Activated T-helper 2 cell treated with anti-CD3 and anti-CD28 coated beads, Interferon-gamma antibody, Interleukin-2, Interleukin-4, amounts not matched to agents 10 μg/mL and 5 μg/mL and 100 μg/mL, durations not matched to agents 14 hours and 24 hours and 36 hours (primary cell): ENCODE results near the gene KCNJ12. TPM values are rescaled to one million over a fixed set of nuclear protein-coding genes. Genes with fewer than 3 reads are reported as not detected.
"Not testable (repeated sequence)": the region's sequence is repeated elsewhere in the genome, so short reads cannot be mapped to it uniquely, and the experiment has no call there.

Source experiments
- DNase-seq: peaks from one replicate; pipeline ENCODE4 v3.0.0; 2021; ENCODE audit warnings: low spot score
- H3K27ac Mint-ChIP-seq: one replicate; pipeline ENCODE4 v1.8.0; 2021; ENCODE audit warnings: mixed read lengths
- H3K27me3 Mint-ChIP-seq: one replicate; pipeline ENCODE4 v1.8.0; 2021; ENCODE audit warnings: low read depth, mixed read lengths
- H3K36me3 Mint-ChIP-seq: one replicate; pipeline ENCODE4 v1.8.0; 2021; ENCODE audit warnings: low read depth, mixed read lengths
- H3K4me1 Mint-ChIP-seq: one replicate; pipeline ENCODE4 v1.8.0; 2021; ENCODE audit warnings: low read depth, mixed read lengths
- H3K4me3 Mint-ChIP-seq: one replicate; pipeline ENCODE4 v1.8.0; 2021; ENCODE audit warnings: low read depth, mild to moderate bottlenecking, moderate library complexity, mixed read lengths
- H3K9me3 Mint-ChIP-seq: one replicate; pipeline ENCODE4 v1.8.0; 2021; ENCODE audit warnings: mixed read lengths
- intact Hi-C: fragments of 100-400 bp; cut with micrococcal nuclease; formaldehyde crosslinking; loops from one replicate; pipeline ENCODE4 v1.15.1; 2023
- total RNA-seq: library from RNA; stranded (reverse); gene quantifications from 2 replicates; pipeline ENCODE4 v1.2.3, GENCODE V29; 2022

KCNJ12 gene
- total RNA-seq, 1 donor from 2014 or later: not detected

DNA sequence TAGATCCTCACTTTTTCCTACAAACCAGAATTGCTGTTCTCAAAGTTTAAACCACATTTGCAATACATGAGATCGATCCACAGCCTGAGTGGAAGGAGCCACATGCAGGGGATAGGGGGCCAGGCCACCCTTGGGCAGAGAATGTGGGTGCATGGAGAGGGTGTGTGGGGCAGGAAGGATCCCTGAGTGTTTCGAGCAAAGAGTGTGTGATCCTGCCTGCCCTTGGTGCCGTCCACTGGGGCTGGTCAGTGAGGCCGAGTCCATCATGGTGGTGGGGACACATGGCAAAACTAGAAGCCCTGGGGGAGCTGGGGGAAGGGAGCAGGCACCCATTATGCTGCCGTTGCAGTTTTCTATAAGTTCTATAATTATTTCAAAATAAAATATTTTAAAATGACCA is 77.8 kb downstream of the KCNJ12 start:
- peaks cover 29% of the 10 kb centered on the region for H3K27me3 Mint-ChIP-seq
- not testable (repeated sequence) for H3K4me1 Mint-ChIP-seq, H3K9me3 Mint-ChIP-seq, DNase-seq, H3K36me3 Mint-ChIP-seq, H3K27ac Mint-ChIP-seq, H3K4me3 Mint-ChIP-seq
- intact Hi-C loops: loop anchor here (10.0 kb wide), 1 partner anchor 129 kb away; no protein-coding TSS in a partner anchor

DNA sequence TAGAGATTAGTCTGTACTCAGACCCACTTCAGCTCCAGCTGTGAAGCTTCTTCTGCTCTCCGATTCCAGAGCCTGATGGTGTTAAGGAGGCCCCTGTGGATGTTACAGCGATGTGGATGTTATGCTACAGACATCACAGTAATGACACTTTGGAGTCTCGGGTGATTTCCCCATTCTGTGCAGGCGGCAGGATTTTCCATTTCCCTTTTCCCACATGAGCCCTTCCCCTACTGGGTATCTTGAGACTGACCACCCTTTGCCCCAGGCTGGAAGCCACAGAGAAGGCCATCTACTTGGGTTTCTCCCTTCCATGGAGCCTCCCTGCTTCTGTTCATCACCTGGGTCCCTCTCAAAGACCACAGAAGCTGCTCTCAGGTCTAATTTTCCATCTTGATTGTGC is 78.3 kb downstream of the KCNJ12 start:
- intact Hi-C loops: loop anchor here (10.0 kb wide), 1 partner anchor 130 kb away; no protein-coding TSS in a partner anchor
- DNase-seq: no peak
- Mint-ChIP-seq H3K4me3 (no peak overlapping the region), H3K27ac (no peak overlapping the region), H3K36me3 (no peaks in the 10 kb centered on the region), H3K27me3 (peaks cover 31% of the 10 kb centered on the region), H3K9me3 (no peaks in the 10 kb centered on the region), H3K4me1 (peaks cover 7% of the 10 kb centered on the region)

DNA sequence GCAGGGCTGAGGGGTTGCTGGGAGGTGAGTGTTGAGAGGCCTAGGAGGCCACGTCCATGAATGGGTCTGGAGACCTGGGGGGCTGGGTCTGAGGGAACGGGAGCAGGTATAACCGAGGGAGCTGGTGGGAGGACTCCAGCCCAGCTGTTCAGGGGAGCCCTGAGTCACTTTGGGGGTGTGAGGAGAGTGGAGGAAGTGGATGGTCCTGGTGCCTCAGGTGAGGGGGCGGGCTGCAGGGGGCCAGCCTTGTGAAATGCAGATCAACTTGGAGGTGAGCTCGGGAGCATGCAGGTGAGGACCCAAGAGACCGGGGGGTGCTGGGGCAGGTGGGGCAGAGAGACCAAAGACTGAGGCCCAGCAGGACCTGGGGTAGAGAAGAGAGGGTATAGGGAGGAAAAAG is 79.6 kb downstream of the KCNJ12 start:
- Mint-ChIP-seq H3K4me3 (no peak overlapping the region), H3K9me3 (no peaks in the 10 kb centered on the region), H3K36me3 (no peaks in the 10 kb centered on the region), H3K4me1 (peaks cover 7% of the 10 kb centered on the region), H3K27me3 (peaks cover 26% of the 10 kb centered on the region), H3K27ac (no peak overlapping the region)
- intact Hi-C loops: loop anchor here (10.0 kb wide), 1 partner anchor 131 kb away; no protein-coding TSS in a partner anchor
- DNase-seq: no peak

DNA sequence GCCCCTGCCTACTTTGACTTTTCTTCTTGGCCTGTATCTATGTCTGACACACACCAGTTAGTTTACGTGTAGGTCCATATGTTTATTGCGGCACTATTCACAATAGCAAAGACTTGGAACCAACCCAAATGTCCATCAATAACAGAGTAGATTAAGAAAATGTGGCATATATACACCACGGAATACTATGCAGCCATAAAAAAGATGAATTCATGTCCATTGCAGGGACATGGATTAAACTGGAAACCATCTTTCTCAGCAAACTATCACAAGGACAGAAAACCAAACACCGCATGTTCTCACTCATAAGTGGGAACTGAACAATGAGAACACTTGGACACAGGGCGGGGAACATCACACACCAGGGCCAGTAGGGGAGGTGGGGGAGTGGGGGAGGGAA is 80.3 kb downstream of the KCNJ12 start:
- intact Hi-C loops: loop anchor here (10.0 kb wide), 1 partner anchor 132 kb away; no protein-coding TSS in a partner anchor
- H3K9me3 Mint-ChIP-seq, DNase-seq, H3K4me1 Mint-ChIP-seq, H3K4me3 Mint-ChIP-seq, H3K36me3 Mint-ChIP-seq, H3K27ac Mint-ChIP-seq: not testable (repeated sequence)
- peaks cover 27% of the 10 kb centered on the region for H3K27me3 Mint-ChIP-seq

DNA sequence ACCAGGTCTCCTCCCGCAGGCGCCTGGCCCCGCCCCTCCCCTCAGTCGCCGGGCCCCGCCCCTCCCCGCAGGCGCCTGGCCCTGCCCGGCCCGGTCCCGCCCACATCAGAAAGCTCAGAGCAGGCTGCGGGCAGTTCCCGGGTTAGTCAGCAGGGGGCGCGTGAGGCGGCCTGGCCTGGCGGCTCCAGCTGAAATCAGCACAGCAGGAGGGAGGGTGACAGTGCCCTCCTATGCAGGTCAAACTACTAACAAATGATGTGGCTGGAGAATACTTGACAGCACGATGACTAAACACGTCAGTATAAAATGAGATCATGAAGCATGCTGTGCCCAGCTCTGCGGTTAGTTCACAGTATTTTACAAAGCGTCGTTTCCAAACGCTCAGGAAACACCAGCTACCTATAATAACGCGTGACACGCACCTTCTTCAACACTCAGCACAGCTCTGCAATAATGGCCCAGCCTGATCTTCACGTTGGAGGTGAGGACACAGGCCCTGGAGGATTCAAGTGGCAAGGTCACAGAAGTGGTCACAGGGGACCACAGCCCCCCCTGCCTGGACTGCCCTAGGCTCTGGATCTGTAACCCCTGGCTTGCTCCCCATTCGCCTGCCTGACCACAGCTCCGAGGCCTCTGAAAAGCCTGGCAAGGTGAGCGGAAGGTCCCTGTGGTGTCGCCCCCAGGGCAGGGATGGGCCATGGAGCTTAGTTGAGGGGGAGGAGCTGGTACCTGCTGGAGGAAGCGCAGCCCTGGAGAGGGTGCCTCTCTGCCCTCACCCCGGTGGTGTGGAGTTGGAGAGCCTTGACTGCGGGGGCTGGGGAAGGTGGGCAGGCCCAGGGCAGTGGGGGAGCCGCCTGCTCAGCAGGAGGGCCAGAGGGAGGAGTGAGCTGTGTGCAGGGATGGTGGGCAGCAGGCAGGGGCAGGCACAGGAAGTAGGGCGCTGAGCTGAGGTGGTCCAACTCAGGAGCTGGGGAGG is 81.2 kb downstream of the KCNJ12 start:
- Mint-ChIP-seq H3K4me3 (no peak overlapping the region), H3K27ac (no peak overlapping the region)

DNA sequence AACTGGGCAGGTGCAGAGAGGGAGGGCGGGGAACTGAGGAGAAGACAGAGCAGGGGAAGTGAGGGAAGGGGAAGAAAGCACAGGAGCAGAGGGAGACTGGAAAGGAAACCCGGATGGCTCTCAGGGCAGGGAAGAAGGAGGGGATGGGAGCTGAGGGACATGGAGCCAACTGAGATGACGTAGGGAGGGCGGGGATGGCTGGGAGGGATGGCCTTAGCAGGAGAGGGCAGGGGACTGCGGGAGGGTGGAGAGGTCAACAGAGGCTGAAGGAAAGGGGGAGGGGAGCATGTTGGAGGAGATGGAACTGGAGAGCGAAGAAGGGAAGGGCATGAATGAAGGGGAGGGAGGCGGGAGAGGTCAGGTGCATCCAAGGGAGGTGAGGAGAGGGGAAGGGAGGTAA is 81.9 kb downstream of the KCNJ12 start:
- no peak overlapping the region for H3K4me3 Mint-ChIP-seq
- H3K4me1 Mint-ChIP-seq: peaks cover 9% of the 10 kb centered on the region
- no peak for DNase-seq
- intact Hi-C loops: loop anchor here (10.0 kb wide), 1 partner anchor 133 kb away; no protein-coding TSS in a partner anchor
- H3K27ac Mint-ChIP-seq: no peak overlapping the region
- peaks cover 23% of the 10 kb centered on the region for H3K27me3 Mint-ChIP-seq
- no peaks in the 10 kb centered on the region for H3K36me3 Mint-ChIP-seq
- H3K9me3 Mint-ChIP-seq: no peaks in the 10 kb centered on the region

More for the DNA sequence above, 81.2 kb downstream of the KCNJ12 start:
- Mint-ChIP-seq H3K4me1 (peaks cover 7% of the 10 kb centered on the region), H3K36me3 (no peaks in the 10 kb centered on the region), H3K27me3 (peaks cover 26% of the 10 kb centered on the region), H3K9me3 (no peaks in the 10 kb centered on the region)
- intact Hi-C loops: loop anchor here (1.0 to 10.0 kb wide), 3 partner anchors 54 to 170 kb away; no protein-coding TSS in a partner anchor
- peak; percentile 86 for DNase-seq

DNA sequence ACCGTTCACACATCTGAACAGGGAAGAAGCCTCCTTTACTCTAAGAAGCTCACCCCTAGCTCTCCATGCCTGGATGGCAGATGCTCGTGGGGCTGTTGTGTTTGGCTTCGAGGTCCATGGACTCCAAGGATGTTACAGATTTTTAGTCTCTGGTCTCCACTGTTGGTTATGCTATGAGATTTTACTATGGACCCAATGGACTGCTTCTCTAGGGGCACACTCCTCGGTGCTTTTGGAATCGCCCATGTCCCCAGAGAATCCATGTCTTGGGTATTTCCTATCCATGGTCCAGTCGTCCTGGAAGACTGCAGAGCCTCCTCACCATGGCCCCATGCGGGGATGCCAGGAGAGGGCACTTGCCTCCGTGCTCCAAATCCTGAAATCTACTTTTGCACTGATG is 83.4 kb downstream of the KCNJ12 start:
- no peaks in the 10 kb centered on the region for H3K36me3 Mint-ChIP-seq
- H3K27me3 Mint-ChIP-seq: peaks cover 30% of the 10 kb centered on the region
- H3K27ac Mint-ChIP-seq: no peak overlapping the region
- no peak overlapping the region for H3K4me3 Mint-ChIP-seq
- peaks cover 13% of the 10 kb centered on the region for H3K4me1 Mint-ChIP-seq
- intact Hi-C loops: loop anchor here (10.0 kb wide), 1 partner anchor 135 kb away; no protein-coding TSS in a partner anchor
- H3K9me3 Mint-ChIP-seq: no peaks in the 10 kb centered on the region
- no peak for DNase-seq

DNA sequence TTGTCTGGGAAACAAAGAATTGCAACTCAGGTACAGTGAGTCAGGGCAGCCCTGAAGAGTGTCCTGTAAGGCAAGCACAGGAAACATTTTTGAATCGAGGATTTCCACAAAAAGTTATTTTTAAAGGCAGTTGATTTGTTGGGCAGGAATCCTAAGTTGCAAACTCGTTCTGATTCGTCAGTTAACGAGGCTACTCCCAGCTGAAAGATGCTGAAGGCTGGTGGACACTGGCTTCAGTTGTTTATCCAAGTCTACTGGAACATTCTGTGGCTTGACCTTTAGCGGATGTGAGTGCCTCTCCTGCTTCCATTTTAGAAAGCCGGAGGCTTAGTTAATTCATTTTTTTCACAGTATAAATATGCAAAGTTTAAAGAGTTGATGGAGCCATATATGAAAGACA is 84.2 kb downstream of the KCNJ12 start:
- intact Hi-C loops: no loop called here
- no peak overlapping the region for H3K27ac Mint-ChIP-seq
- H3K27me3 Mint-ChIP-seq: peaks cover 32% of the 10 kb centered on the region
- no peaks in the 10 kb centered on the region for H3K36me3 Mint-ChIP-seq
- peaks cover 13% of the 10 kb centered on the region for H3K4me1 Mint-ChIP-seq
- H3K9me3 Mint-ChIP-seq: no peaks in the 10 kb centered on the region
- no peak overlapping the region for H3K4me3 Mint-ChIP-seq
- no peak for DNase-seq

DNA sequence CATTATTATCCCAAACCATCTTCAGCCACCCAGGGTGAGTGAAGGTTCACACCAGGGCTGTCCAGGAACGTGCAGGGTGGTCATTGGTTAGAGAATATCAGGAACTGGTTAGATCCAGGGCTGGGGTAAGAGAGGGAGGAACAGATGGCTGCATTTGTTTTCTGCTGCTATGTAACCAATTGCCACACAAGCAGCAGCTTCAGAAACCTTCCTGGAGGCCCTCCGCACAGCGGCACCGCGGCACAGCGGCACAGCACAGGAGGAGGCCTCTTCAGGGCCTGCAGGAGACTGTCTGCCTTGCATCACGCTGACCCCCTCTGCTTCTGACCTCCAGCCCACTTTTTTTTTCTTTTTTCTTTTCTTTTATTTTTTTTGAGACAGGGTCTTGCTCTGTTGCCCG is 86.1 kb downstream of the KCNJ12 start:
- no peak overlapping the region for H3K27ac Mint-ChIP-seq
- intact Hi-C loops: no loop called here
- peaks cover 7% of the 10 kb centered on the region for H3K4me1 Mint-ChIP-seq
- H3K27me3 Mint-ChIP-seq: peaks cover 30% of the 10 kb centered on the region
- H3K9me3 Mint-ChIP-seq: no peaks in the 10 kb centered on the region
- DNase-seq: no peak
- no peak overlapping the region for H3K4me3 Mint-ChIP-seq
- no peaks in the 10 kb centered on the region for H3K36me3 Mint-ChIP-seq

DNA sequence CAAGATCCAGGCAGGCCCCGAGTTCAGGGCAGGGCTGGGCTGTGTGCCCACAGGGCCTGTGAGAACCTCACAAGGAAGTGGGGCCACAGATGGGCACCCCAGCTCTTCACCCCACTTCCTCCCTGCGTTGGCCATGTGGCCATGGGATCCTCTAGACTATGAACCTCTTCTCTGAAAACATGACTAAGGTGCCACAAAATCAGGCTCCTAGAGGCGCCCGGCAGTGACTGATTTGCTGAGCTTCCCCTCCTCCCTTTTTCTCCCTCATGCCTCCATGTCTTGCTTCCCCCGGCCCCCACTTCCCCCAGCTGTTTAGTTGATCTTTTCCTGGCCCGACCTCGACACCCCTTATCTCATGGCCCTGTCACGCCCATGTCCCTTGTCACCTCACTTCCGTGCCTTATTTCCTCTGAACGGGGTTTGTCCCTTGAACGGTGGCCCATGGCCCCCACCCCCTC is 87.1 kb downstream of the KCNJ12 start:
- H3K4me1 Mint-ChIP-seq: peaks cover 5% of the 10 kb centered on the region
- intact Hi-C loops: no loop called here
- H3K4me3 Mint-ChIP-seq: no peak overlapping the region
- H3K27me3 Mint-ChIP-seq: peaks cover 26% of the 10 kb centered on the region
- no peak for DNase-seq
- H3K9me3 Mint-ChIP-seq: no peaks in the 10 kb centered on the region
- no peaks in the 10 kb centered on the region for H3K36me3 Mint-ChIP-seq
- no peak overlapping the region for H3K27ac Mint-ChIP-seq

DNA sequence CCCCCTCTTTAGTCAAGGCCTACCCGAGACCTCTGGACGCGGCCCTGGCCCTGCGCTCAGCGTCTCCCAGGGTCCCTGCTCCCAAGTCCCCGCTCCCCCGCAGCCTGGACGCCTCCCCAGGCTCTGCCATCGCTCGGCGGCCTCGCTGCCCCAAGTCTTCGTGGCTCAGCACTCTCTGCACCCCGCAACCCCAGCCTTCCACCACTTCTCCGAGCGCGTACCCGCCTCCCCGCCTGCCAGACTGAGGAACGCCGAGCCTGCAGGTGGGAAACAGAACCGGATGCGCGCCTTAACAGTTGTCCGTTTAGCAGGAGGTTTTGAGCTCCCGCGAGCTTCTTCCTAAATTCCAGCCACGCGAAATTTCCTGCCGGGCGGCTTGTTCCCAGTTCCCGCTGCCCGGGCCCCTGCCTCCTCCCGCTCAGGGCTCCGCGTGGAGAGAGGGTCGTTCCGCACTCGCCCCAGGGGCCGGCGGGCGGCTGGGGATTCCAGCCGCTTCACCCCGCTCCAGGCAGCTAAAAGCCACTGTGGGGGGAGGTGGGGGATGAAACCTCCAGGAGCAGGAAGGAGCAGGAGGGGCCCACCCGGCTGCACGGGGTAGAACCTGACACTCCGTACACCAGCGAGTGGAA is 87.7 kb downstream of the KCNJ12 start:
- peaks cover 20% of the 10 kb centered on the region for H3K27me3 Mint-ChIP-seq
- no peak overlapping the region for H3K27ac Mint-ChIP-seq
- no peak overlapping the region for H3K4me3 Mint-ChIP-seq
- no peaks in the 10 kb centered on the region for H3K36me3 Mint-ChIP-seq
- H3K9me3 Mint-ChIP-seq: no peaks in the 10 kb centered on the region
- H3K4me1 Mint-ChIP-seq: peaks cover 5% of the 10 kb centered on the region
- intact Hi-C loops: no loop called here
- no peak for DNase-seq

DNA sequence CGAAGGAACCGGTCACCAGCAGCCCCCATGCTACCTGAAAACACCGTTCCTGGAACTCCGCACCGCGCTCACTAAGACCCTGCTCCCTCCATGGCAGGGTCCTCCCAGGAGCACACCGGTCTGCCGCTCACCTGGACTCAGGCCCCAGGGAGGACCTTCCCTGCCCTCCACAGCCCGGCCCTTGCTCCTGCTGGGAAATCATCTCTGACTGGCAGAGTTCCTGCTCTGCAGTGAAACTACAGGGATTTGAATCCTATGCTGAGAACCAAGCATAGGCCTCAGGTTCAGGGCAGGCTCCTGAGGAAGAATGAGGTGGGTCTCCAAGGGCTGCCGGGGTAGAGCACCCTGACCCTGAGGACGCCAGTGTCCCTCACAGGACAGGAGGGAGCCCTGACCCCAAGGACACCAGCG is 88.5 kb downstream of the KCNJ12 start:
- intact Hi-C loops: no loop called here
- H3K4me3 Mint-ChIP-seq: no peak overlapping the region
- no peak for DNase-seq
- peaks cover 17% of the 10 kb centered on the region for H3K27me3 Mint-ChIP-seq
- H3K36me3 Mint-ChIP-seq: no peaks in the 10 kb centered on the region
- no peak overlapping the region for H3K27ac Mint-ChIP-seq
- no peaks in the 10 kb centered on the region for H3K9me3 Mint-ChIP-seq
- peaks cover 5% of the 10 kb centered on the region for H3K4me1 Mint-ChIP-seq

DNA sequence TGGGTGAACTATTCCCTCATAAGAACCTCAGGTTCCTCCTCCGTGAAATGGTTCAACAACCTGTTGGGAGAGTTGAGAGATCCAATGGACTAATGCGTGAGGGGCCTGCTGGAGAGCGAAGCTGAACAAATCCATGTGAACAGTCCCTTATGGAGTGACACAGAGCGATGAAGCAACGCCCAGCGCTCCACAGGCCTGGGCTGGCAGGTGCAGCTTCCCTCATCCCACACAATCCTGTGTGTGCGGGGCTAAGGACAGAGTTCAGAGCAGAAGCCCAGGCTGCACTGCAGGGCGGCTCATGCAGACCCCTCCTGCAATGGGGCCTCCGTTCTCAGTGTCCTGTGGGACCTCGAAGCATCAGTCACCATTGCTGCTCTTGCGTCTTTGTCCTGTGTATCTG is 90.4 kb downstream of the KCNJ12 start:
- Mint-ChIP-seq H3K4me1 (peaks cover 5% of the 10 kb centered on the region), H3K36me3 (no peaks in the 10 kb centered on the region), H3K27ac (no peak overlapping the region), H3K9me3 (no peaks in the 10 kb centered on the region), H3K4me3 (no peak overlapping the region), H3K27me3 (peaks cover 18% of the 10 kb centered on the region)
- intact Hi-C loops: no loop called here
- no peak for DNase-seq
